HG03439 (cell line): ENCODE results near the gene FAM107A.

Experiments
- ATAC-seq: cut with Tn5 transposase; IDR thresholded peaks from one replicate; pipeline ENCODE4 v1.9.1; 2021; ENCODE audit warnings: mild to moderate bottlenecking, moderate library complexity; ENCODE audit not compliant: unreplicated experiment

The FAM107A gene

DNA sequence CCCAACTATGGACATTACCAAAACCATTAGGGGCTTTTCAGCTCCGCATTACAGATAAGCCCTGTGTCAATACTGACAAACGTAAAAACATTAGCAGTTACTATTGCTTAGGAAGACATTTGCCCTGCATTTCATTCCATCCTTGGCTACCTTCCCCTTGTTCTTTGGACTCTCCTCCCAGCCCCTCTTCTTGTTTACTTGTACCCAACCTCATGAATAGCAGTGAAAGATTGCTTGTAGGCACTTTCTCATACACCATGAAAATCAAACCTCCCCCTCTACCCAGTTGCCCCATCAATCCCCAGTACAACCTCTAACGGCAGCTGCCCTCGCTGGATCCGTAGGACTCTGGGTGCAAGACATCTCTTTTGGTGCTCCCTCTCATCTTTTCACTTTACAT lies 16.9 kb upstream of the FAM107A start:
- no peak for ATAC-seq

DNA sequence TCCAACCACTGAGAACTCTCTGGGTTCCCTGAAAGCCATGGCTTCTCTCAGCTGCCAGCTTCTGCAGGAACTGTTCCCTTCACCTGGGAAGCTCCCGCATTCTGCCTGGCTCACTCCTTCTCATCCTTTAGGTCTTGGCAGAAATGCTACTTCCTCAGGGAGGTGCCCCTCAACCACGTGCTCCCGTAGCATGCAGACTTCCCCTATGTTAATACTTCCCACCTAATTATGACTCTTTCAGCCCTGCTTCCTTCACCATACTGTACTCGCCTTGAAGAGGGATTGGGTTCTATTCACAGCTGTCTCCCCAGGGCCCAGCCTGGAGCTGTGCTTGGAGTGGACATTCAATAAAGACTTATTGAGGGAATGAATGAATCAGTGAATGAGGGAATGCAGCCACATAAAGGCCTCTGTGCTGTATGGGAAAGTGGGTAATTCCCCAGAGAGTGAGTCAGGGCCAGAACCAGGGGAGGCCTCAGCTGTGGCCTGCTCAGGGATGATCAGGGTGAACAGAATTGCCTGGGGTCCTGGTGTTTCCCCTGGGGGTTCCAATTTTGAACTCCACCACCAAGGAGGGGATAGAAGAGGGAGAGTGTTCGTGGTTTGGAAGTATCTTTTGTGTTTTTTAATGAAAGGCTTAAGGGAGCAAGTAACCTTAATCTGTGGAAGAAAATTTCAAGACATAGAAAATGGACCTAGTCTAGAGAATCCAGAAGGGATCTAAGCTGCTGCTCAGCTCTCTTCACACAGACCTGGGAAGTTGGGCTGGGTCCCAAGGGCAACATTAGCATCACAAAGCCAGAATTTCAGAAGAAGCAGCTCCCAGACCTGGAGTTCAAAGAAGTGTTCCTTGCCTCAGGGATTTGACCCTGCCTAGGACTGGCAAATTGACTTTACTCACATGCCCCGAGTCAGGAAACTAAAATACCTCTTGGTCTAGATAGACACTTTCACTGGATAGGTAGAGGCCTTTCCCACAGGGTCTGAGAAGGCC lies 14.6 kb upstream of the FAM107A start:
- ATAC-seq: no peak

DNA sequence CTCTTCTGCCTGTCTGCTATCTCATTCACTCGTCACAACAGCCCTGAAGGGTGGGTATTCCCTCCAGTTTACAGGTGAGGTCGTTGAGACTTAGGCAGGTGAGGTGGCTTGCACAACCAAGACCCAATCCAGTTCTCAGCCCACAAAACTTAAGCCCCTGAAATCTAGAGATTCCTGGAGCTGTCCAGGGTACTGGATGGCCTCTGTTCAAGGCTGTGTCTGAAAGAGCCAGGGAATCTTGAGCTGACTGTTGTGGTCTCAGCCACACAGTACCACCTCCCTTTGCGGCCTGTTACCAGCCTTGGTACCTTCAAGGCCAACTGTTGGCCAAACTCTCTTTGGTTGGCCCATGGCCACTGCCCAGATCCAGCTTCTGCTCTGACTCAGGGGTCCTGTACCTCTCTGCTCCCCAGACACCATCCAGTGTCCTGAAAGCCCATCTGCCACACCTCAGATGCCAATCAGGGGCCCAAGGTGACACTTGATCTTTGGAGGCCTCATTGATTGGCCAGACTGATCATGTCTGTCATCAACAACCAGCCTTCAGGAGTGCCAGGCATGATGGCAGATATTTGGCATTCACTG lies 10.9 kb upstream of the FAM107A start:
- ATAC-seq: no peak

DNA sequence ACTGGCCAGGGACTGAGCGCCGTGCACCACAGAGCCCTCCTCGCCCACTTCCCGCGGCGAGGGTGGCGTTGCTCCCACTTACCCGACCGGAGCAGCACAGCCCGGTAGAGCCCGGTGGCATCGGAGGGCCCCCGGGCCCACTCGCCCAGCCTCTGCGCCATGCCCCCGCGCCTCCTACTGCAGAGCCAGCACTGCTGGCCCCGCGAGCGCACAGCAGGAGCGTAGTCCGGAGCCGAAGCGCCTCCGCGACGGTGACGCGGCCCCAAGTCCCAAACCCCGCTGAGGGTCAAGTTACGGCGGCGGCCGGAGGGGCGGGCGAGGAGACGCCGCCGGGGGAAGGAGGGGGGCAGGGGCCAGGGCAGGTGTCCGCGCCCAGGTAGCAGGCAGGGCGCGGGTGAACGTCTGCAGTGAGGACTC lies 9.6 kb upstream of the FAM107A start:
- ATAC-seq: no peak

DNA sequence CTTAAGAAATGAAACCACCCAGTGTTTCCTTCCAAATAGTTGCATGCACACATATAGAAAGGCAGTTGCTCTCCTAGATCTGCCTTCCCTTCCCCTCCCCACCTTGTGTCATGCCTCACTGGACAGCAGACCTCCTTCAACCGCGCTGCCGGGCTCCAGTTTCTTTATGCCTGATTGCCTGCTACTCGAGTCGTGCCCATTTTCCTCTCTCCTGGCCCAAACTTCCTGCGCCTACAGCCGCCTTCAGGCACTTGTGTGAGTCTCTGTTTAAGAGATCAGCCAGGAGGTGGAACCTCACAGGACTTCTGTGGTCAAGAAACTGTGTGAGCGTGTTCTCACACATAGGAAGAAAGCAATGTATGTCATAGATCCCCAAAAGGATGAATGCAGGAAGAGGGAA lies 8.8 kb upstream of the FAM107A start:
- ATAC-seq: no peak

DNA sequence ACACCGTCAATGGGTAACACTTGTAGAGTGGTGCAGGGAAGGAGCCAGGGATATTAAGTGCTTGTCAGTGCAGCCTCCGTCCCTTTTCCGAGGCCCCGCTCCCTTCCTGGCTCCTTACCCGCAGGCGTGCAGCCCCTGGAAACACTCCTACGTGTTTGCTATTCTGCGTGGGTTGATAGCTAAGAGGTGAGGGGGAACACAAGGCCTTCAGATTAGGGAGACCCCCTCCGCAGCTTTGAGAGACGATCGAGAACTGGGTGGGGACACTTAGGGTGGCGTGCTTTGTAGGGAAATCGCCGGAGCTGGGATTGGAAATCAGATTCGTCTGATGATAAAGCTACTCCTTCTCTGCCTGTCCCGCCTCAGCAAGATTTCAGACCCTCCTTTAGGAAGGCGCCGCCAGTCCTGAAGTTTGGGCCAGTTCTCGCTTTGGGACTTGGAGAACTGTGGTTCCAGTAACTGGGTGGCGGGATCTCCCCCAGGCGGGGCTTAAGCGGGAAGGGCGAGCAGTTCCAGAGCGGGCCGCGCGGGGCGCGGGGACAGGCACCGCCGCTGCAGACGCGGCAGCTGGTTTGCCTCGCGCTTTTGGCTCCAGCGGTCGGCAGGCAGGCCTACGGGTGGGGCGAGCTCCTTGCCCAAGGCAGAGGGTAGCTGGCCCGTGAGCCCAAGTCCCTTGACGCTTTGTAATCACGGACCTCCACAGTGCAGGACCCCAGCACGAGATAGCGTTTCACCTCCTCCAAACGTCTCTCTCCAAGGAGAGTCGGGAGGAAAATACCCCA lies 8.0 kb upstream of the FAM107A start:
- no peak for ATAC-seq

DNA sequence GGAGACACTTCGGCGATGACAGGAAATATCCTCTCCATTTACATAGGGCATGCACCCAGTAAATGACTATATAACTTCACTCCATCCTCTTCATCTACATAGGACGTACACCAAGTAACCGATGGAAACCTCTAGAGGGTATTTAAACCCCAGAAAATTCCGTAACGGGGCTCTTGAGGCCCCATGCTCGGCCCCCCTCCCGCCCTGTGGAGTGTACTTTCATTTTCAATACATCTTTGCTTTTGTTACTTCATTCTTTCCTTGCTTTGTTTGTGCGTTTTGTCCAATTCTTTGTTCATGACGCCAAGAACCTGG lies 7.5 kb upstream of the FAM107A start:
- ATAC-seq: no peak

DNA sequence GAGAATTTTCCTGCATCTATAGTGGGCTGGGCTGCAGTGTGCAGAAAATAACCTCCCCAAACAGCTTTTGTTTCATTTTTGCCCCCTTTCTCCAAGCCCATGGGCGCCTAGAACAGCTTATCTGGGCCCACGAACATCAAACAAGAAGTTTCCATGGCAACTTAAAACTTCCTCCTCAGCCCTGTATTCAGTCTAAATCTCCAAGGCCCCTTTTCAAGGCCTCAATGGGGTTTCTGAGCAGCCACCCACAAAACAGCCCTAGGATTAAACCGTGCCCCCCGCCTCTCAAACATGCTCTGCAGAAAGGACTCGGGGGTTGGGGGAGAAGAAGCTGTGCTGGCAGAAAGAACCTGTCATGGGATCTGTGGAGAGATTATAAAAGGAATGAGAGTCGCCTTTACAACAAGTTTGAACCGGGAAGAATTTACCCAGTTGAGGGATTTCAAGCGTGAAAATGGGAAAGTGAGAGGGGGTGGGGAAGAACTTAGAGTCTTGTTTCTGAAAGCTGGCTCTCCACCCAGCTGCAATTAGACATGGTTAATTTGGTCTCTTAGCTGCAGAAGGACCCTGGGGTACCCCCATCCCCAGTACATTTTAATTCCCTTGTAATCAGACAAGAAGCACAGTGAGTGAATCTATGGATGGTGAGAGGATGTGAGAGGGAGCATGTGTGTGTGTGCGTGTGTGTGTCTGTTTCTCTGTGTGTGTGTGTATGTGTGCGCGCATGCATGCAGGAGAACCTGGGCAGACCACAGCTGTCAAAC lies 4.3 kb upstream of the FAM107A start:
- no peak for ATAC-seq

DNA sequence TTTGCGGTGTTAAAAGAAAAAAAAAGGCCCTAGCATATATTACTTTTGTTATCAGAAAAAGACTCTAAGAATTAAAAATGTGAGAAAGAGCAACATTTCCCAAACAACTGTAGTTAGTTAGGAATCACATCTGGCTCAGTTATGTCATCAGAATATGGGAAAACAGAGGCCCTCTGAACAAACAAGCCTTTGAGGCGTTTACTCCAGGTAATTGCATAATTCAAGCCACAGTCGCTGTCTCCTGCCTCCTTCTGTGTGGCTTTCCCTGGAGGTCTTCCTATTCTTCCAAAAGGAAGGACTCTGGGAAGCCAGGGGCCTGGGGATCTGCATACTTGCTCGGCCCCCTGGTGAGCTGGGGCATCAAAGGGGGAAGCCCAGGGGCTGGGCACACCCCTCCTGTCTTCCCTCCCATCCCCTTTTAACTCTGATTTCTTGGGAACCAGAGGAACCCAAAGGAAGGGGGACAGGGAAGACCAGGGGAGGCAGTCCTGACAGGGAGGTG lies 3.7 kb upstream of the FAM107A start:
- no peak for ATAC-seq

DNA sequence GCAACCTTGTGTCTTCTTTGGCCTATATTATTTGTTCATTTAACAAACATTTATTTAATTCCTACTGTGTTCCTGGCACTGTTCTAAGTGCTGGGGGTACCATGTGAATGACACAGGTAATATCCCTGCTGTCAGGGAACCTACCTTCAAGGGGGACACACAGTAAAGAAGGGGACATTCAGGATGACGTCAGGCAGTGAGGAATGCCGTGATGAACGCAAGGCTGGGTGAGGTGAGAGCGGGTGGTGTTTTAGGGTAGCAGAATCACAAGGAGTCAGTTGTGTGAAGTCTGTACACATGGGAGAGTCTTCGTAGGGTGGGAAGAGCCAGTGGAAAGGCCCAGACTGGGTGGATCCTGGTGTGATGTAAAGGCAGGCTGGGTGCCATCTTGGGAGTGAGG lies 1.7 kb upstream of the FAM107A start:
- ATAC-seq: no peak

DNA sequence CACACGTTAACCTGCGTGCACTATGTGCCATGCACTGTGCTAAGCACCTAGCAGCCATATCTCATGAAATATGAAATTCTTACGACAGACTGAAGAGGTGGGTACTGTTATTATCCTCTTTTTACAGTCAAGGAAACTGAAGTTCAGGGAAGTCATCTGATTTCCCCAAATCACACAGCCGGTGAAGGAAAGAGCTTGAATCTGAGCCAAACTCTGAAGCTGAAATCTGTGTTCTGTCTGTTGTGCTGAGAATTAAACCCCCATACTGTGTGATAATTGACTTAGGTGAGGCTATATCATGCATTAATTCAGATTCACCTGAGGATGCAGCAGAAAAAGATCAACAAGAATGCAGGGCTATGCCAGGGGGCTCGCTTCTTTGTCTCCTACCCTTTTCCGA lies 475 bp downstream of the FAM107A start:
- ATAC-seq: no peak

DNA sequence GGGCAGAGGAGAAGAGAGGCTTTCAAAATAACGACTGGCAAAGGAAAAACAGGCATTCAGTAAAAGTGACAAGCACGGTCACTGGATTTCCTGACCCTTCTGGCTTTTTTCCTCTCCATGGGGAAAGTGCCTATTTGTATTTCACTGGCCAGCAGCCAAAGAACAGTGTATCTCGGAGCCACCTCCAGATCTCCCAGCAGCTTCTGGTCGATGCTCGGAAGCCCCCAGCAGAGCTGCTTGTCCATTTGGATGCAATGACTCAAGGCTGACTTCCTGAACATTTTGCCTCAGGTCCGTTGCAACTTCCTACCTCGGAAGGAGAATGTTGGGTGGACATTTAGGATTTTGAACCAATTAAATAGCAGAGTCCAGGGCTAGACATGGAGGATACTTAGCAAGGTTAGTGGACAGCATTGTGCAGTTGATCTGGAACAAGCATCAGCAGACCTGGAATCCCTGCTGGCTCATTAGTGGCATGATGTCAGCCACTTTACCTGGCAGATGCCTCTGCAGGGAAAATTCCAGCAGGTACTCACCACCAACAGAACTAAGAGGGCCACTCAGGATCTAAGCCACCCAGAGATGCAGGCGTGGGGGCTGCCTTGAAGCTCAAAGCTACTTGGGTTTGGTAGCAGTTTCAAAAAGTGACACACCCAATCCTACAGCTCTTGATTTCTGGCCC lies 1.1 kb downstream of the FAM107A start:
- ATAC-seq: no peak

DNA sequence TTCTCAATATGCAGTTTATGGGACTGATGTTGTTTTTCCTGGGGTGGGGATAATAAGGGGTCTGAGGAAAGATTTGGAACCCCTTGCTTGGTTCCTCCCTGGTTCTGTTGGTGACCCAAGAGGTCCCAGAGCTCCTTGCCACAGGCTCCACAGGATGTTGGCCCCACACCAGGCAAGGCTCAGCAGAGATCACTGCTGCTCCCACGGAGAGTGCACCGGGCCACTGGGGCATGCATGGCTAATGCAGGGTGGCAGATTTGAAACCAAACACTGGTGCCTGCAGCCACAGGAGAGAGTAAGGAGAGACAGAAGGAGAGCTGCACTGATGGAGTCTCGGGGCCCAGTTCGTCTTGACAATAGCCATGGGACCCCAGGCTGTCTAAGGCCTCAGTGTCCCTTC lies 2.5 kb downstream of the FAM107A start:
- ATAC-seq: no peak

DNA sequence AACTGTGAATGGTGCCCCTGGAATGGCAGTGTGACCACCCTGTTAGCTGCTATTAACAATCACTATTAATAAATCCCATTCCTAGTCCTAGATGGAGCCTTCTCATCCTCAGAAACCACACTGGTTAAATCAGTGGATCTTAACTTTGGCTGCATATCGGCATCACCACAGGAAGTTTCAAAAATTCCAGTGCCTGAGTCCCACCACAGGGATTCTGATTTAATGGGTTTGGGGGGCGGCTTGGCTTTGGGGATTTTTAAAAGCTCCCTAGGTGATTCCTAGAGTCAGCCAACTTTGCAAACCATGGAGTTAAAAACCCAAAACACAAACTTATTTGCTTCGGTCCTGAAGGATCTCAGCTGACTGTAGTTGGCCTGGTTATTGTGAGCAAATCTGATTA lies 3.1 kb downstream of the FAM107A start:
- ATAC-seq: no peak

DNA sequence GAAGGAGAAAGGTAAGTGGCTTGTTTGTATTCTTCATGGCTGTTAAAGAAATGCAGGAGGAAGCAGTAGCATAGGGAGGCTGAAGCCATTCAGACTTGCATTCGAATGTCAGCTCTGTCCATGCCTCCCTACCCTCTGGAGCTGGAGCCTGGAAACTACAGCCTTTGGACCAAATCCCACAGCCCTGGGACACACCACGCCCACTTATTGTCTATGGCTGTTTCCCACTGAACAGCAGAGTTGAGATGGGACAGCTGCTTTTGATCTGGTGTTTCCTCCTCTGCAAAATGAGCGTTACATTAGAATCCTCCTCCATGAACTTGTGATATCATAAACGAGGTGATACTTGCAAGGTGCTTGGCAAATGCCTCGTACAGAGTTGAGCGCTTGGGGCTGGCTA lies 3.6 kb downstream of the FAM107A start:
- no peak for ATAC-seq

DNA sequence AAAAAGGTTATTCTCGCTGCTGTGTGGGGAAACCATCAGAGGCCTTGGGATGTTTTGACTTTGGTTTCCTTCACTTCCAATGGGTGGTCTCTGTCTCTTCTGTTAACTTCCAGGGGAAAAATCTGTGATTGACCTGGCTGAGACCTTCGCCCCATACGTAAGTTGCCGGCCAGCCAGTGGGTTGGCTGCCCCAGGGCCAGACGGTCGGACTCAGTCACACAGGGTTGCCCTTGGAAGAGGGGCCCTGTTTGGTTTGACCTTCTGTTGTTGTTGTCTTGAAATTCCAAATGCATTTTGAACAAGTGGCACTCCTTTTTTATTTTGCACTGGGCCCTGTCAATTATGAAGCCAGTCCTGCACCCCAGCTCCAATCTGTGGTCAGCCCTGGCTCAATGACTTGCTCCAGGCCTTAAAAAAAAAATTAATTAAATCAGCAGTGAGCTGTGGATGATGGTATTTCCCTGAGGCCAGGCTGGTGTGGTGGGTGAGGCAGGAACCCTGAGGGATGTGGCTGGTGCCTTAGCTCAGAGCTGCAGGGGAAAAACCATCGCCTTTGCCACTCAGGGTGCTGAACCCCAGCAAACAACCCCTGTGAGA lies 4.5 kb downstream of the FAM107A start:
- no peak for ATAC-seq

DNA sequence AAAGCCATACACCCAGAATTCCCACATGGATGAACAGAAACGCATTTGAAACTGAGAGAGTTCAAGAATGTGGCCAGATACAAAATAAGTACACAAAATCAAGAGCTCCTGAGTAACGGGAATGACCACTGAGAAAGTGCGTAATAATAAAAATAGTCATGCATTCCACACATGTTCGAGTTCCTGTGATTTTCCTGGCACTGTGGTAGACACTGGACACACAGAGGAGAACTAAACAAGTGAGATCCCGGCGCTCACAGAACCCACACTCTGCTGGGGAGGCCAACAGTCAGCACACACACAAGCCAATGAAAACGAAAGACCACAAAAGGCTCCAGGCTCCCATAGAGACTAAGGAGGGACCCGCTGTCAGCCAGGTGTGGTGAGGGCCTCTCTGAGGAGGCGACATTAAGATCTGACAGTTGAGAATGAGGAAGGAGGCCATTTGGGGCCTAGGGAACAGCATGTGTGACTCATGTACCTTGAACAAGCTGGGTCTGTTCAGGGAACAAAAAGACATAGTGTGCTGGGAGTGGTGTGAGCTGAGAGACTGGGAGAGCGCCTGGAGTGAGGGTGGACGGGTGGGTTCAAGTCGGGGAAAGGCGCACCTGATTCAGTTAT lies 5.1 kb downstream of the FAM107A start:
- no peak for ATAC-seq

DNA sequence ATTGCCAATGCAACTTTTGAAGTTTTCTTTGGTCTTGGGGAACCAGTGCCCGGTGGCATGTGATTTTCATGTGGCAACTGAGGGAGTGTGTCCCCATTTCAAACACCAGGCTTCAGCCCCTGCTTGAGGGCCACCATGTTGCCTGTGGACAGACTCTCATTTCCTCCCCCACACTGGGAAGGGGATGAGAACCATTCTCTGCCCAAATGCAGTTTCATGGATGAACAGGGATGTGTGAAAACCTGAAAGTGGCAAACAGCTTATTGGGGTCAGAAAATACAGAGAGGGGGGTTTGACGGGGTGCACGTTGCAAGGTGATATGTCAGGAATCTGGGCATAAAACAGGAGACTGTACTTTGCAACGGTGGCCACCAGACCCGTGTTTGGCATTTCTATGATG lies 6.3 kb downstream of the FAM107A start:
- ATAC-seq: no peak

DNA sequence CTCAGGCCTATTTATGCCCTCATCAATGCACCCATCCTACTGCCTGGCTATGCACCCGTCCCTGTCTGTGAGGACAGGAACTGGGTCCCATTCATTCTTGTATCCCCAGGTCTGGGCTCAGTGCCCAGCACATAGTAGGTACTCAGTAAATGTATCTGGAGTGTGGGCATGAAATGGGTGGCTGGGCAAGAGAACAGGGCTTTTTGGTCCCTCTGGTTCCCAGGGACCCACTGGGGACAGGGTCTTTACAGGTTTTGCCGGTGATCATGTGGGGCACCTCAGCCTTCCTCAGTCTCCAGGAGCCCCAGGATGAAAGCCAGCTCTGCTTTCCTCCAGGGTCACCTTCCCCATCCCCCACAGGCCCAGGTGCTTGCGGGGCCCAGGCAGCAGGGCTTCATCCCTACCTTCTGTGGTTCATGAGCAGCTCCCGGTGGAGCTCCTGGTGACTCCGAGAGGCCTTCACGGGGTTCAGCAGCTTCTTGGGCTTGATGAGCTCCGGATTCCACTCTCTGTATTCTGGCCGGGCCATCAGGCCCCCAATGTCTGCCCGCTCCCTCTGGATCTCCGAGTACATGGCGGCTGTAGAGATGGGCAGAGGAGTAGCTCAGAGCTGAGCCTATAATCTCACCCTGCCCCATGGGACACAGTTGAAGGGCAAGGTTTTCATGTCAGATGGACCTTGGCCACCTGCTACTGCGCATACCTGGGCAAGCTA lies 7.7 kb downstream of the FAM107A start:
- ATAC-seq: no peak
